Transverse colon (tissue), 3 donors: Measurements from ENCODE around the gene TNFSF18.

Experiments used
- CTCF ChIP-seq, 5 experiments: fragments of 200-600 bp in 3 of 5; fragments of 450-650 bp in 2 of 5; sonication (generic) in 3 of 5; IDR thresholded peaks; 1 replicate in 2 of 5; 2 replicates in 3 of 5; pipeline ENCODE4 v1.5.1; 2016 to 2017; ENCODE audit warnings: antibody characterized with exemption in 5 of 5, inconsistent platforms in 3 of 5, mild to moderate bottlenecking in 2 of 5, moderate library complexity in 1 of 5
- EP300 ChIP-seq: sonication (generic); formaldehyde crosslinking; IDR thresholded peaks from one replicate; pipeline ENCODE4 v1.6.1; 2017; ENCODE audit warnings: antibody characterized with exemption, low read depth
- POLR2A ChIP-seq: fragments of 450-650 bp; IDR thresholded peaks from one replicate; pipeline ENCODE4 v1.6.1; 2016; ENCODE audit warnings: antibody characterized with exemption, mild to moderate bottlenecking, moderate library complexity

GRCh38 chr1:173058556-173058955, 7.8 kb upstream of the TNFSF18 start:
- TF ChIP-seq EP300 (no peak), CTCF (IDR thresholded peaks at IDR 0.05) (no peak), POLR2A (no peak)
